Stimulated activated CD4-positive, alpha-beta T cell treated with anti-CD3 and anti-CD28 coated beads, Interleukin-15, amount 100 ng/mL, for 48 hours (primary cell): ENCODE data around the gene ATP8B1.
"Not testable (repeated sequence)": the region's sequence is repeated elsewhere in the genome, so short reads cannot be mapped to it uniquely, and the experiment has no call there.

Source experiments
- DNase-seq, 2 donors: peaks; one replicate each; pipeline ENCODE4 v3.0.0-alpha.2; 2020; ENCODE audit warnings: low read depth in 2 of 2

The ATP8B1 gene

DNA sequence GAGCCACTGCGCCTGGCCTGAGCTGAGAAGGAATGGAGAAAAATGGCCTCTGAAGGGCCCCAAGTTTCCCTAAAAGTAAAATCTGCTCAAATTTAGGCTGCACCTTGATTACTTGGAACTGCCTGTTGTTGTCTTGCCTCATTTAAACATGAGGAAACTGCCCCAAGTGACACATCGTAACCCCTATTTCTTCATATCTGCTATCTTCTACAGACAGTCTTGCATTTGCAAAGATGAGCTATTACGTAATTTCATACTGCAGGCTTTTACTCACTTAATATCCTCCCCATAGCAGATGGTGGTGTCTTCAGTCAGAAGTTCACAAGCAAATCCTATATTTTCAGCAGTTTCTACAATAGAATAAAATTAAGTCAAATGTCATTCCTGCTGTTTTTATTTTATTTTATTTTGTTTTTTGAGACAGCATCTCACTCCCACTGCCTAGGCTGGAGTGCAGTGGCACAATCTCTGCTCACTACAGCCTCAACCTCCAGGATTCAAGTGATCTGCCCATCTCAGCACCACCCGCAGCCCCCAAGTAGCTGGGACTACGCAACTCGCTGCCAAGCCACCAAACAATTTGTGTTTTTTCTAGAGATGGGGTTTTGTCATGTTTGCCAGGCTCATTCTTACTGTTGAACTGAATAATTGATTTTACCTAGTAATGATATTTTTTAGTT lies 136.2 kb downstream of the ATP8B1 start:
- no peak for DNase-seq

DNA sequence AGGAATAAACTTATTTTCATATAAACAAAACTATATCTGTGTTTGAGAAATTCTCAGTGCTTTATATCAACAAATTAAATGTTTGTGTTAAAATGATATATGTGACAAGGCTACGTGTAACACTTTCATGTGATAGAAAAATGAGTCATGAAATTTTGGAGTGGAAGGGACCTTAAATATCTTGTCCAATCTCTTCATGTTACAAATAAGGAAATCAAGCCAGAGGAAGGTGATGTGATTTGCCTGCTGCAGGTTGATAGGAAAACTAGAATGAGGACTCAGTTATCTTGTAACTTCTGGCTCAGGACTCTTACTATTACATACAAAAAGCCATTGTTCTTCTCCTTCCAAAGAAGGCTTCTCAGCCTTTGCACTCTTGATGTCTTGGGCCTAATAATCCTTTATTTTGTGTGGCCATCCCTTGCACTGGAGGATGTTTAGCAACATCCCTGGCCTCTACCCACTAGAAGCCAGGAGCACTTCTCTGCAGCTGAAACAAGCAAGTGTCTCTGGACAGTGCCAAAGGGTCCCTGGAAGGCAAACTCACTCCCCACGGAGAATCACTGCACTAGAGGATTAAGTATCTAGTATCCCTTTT lies 138.4 kb downstream of the ATP8B1 start:
- no peak for DNase-seq

- DNase-seq: no peak
Observed at GRCh38 chr18:57660961-57661360, 142.2 kb downstream of the ATP8B1 start.

DNA sequence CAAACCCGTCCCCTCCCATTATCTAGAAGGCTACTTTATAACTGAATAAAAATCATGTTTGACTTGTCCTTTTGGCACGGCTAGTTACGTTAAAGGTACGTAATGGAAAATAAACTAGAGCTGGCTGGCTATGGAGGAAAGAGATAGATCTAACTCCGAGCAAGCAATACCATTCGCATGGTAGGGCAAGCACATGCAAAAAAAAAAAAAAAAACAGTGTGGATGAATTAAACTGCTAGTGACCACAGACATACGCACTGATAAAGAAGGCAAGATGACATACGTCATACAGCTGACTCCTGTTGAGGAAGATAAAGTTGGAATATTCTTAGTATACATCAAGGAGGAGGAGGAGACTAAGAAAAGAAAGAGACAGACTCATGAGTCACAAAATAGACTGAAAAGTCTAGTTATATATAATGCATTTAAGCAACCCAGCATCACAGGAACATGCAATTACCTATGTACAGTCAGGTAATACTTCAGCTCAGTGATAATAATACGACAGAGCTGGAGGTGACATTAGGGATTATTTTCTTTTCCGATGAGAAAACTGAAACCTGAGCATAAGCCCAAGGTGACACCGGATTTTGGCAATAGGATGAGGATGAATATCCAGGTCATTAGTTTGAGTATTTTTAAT lies 143.5 kb downstream of the ATP8B1 start:
- DNase-seq: no peak

DNA sequence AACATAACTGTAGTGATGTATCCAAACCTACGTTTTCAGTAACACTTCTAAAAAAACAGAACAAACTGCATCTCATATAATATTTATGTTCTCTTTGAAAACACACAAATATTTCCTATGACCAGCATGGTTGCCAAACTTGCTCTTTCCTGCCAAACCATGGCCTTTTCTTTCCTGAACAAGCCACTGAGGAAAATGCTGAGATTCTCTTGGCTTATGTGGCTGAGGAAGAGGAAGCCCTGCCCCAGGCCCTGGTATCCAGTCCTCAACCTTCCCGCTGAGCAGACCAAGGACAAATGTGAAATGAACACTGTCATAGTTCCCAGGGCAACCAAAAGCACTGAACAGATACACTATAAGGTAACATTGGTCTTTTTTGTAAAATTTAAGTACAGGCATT lies 145.6 kb downstream of the ATP8B1 start:
- DNase-seq: no peak

DNA sequence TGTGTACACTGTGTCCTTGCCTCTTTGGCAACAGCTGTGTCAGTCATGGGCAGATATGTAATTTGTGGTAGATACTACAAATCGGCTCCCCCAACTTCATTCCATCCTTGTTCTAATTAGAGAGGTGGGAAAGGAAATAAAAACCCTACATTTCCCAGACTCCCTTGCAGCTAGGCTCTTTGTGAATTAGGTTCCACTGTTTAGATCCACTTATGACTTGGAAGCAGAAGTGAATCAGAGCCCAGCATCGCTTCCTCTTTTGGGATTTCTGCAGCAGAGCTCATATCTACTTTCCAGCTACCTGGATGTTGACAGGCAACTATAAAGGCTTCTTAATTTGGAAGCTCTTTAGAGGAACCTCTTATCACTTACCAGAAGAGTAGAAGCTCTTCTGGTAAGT lies 147.4 kb downstream of the ATP8B1 start:
- no peak for DNase-seq

DNA sequence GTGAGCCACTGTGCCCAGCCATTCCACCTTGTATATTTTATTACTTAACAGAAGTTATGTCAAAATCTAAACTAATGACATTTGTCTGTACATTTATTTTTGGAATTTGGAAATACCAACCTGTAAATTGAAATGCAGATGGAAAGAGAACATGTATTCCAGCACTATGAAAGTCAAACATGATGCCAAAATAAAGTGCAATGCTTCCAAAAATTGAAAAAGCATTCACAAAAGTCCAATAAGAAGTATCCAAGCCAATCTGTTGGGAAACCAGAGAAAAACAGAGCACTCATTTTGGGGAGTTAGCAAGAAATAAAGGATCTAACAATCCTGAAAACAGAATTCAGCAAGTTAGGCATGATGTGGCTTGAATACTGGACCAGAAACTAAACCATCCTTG lies 151.2 kb downstream of the ATP8B1 start:
- no peak for DNase-seq

DNA sequence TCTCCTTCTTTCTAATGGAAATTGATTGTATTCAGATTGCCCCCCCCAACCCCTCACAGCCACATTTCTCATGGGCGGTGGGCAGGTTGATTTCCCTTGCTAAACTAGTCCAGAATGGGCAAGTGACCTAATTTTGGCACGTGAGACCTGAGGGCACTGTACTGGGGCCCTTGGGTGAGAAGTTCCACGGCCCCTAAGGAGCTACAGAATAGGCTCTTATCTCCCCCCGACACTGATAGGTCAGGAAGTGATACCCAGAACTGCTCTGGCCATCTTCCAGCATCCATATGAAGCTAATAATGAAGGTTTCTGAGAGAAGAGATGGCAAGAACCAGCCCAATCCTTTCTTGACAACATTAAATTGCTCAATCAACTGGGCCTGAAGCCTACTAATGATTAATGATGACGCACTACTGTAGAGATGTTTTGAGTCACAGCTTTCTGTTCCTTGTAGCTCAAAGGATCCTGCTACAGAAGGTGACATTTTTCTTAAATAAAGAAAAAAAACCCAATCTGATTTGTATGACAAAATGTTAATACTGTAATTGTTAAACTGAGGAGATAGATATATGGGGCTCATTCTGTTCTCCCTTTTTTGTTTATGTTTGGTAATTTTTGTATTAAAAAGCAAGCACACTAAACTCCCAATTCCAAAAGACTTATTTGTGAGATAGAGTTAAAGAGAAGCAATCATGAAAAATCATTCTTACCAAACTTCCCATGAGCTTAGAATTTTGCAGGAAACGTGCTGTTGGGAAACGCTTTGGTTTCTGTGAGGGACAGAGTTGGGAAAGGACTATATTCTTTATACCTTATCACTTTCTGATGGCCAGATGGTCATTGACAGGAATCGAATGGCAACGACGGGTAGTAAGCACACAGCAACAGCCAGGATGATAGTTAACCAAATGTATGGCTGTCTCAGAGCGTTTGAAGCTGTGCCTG lies 153.3 kb downstream of the ATP8B1 start:
- DNase-seq: no peak

- DNase-seq: no peak
Observed at GRCh38 chr18:57648414-57648813, 154.7 kb downstream of the ATP8B1 start.

GRCh38 chr18:57644540-57644939 lies 158.6 kb downstream of the ATP8B1 start:
- DNase-seq: no peak

GRCh38 chr18:57643726-57644125 lies 159.4 kb downstream of the ATP8B1 start:
- not testable (repeated sequence) for DNase-seq

GRCh38 chr18:57642462-57642861 lies 160.7 kb downstream of the ATP8B1 start:
- not testable (repeated sequence) for DNase-seq

- DNase-seq: no peak
Observed at GRCh38 chr18:57640749-57641148, 162.4 kb downstream of the ATP8B1 start.

DNA sequence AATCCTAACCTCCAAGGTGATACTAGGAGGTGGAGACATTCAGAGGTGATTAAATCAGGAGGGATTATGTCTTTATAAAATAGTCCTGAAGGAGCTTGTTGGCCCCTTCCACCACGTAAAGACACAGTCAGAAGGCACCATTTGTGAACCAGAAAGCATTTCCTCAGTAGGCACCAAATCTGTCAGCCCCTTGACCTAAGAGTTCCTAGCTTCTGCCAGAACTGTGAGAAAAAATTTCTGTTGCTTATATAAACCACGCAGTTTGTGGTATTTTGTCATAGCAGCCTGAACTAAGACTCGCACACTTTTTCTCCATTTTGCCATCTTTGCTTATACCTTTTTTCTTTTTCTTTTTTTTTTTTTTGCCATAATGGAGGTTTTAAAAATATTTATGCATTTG lies 162.9 kb downstream of the ATP8B1 start:
- no peak for DNase-seq

DNA sequence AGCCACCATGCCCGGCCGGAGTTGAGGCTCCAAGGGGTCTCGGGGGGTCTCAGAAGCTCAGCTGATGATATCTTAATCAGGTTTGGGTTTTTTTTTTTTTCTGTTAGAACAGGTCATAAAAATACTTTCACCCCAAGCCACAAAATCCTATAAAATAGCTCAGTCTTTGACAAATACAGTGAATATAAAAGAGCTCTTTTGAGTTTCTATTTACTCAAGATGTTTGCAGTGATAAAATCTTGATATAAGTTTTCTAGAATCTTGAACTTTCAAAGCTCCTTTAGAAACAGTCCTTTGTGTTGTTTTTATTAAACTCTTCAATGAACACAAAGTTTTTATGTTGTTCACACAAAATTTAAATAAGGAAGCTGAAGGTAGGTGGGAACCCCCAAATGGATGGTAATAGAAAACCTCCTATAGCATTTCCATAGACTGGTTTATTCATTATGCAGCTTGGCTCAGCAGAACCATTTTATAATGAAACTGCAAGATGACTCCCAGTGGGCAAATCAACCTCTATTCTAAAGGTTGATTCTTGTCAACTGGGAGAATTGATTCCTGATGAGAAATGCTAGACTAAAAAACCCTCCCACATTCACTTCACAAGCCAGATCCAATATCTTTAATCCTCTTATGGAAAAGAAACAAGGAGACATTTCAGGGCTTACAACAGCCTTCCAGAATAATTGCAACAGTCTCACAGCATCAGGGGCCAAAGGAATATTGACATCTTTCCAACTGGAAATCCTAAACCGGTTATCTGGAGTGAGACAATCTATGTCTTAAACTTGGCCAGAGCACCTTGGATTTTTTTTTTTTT lies 167.9 kb downstream of the ATP8B1 start:
- no peak for DNase-seq

DNA sequence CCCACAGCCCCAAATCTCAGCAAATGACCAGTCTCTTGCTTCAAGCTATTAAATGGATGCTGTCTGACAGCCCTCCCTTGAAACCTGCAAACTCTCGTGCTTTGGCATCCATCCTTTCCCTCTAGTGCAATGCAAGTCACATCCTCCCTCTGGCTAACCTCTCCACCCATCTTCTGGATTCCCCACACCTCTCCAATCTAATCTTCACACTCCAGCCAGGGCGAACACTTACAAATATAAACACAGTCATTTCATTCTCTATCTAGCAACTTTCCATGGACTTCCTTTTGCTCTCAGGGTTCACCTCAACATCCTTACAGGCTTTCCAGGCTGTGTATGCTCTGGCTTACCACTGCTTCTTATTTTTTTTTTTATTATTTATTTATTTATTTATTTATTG lies 171.4 kb downstream of the ATP8B1 start:
- DNase-seq: no peak

DNA sequence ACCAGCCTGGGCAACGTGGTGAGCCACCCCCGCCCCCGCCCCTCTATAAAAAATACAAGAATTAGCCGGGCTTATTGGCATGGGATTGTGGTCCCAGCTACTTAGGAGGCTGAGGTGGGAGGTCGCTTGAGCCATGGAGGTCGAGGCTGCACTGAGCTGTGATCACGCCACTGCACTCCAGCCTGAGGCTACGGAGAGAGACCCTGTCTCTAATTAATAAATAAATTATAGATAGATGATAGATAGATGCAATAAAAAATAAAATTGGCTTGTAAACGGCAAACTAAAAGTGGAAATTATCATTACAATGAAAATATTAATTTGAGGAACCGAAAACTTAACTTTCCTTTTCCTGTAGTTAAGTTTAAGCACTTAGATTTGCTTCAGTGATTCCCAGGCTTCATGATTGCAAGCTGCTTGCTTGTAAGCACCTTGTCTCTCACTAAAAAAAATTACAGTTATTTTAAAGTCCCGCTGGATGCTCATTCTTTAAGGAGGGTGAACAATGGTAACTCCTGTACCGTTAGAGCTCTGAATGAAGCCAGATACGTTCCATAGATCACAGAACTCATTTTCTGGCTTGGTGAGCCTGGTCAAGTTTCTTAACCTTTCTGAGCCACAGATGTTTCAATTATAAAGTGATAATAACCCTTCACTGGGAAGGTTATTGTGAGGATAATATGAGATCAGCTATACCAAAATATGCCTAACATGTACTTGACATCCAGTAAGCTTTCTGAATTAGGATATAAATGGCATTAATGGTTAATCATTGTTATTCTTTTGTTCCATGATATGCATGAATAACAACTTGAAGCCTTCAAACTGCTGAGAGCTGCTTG lies 172.1 kb downstream of the ATP8B1 start:
- no peak for DNase-seq

GRCh38 chr18:57630002-57630753 lies 172.9 kb downstream of the ATP8B1 start:
- DNase-seq: peak; percentile 89 to 93

DNA sequence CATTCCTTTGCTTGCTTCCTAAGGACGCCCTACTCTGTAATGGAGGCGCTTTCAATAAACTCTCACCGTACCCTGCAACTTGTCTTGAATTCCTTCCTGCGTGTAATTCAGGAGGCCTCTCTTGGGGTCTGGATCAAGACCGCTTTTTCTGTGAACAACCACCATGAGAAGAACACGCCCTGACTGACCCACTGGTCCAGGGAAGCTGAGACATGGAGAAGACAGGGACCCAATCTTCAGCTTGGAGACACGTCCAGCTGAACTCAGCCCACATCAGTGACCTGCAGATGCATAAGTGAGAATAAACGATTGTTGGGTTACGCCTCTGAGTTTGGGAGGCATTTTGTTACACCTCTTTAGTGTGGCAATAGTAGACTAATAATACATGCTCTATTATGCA lies 173.7 kb downstream of the ATP8B1 start:
- DNase-seq: no peak

DNA sequence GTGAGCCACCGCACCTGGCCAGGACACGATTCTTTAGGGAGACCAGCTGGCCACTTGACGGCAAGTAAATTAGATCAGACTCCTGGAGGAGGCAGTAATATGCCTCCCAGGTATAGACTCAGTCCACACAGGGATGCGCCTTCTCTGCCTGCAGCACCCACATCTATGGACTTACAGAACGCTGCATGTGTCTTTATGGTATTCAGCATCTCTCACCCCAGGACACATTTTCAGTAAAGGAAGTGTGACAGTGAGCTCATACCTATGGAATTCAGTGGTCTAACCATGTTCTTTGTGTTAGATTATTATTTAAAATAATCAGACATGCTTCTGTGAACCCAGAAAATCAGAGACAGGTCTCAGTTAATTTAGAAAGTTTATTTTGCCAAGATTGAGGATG lies 175.6 kb downstream of the ATP8B1 start:
- DNase-seq: no peak
